ENCODE measurements around the gene SF3B3. TPM values are rescaled to one million over a fixed set of nuclear protein-coding genes. Genes with fewer than 3 reads are reported as not detected.
A peak's percentile ranks its signal among the peaks of the same experiment; 100 is the strongest.
"Not testable (repeated sequence)": the region's sequence is repeated elsewhere in the genome, so short reads cannot be mapped to it uniquely, and the experiment has no call there.

Gene SF3B3
- total RNA-seq, 1 donor from 2014 or later = 31.2 TPM

GRCh38 chr16:70512456-70512855 lies 11.2 kb upstream of the SF3B3 start:
- no peaks in the 10 kb centered on the region for H3K27me3 ChIP-seq
- TF ChIP-seq CTCF (IDR thresholded peaks at IDR 0.05) = no peak
- no peaks in the 10 kb centered on the region for H3K9me3 ChIP-seq
- no peak overlapping the region for H3K4me3 ChIP-seq
- H3K36me3 ChIP-seq = peaks cover 92 to 95% of the 10 kb centered on the region in 2 donors
- intact Hi-C loops (cut with DNase I) = no loop called here
- no peak for DNase-seq (ENCODE audit: low spot score in 2 of 2)
- H3K4me1 ChIP-seq = no peaks in the 10 kb centered on the region
- H3K27ac ChIP-seq = no peak overlapping the region

GRCh38 chr16:70520612-70521297 lies 2.9 kb upstream of the SF3B3 start:
- no peak for DNase-seq (ENCODE audit: low spot score in 2 of 2)
- intact Hi-C loops (cut with DNase I) = no loop called here
- Histone ChIP-seq H3K36me3 (peaks cover 16 to 28% of the 10 kb centered on the region in 2 donors), H3K4me3 (no peak overlapping the region), H3K4me1 (peaks cover 8 to 15% of the 10 kb centered on the region in 2 donors), H3K27ac (no peak overlapping the region), H3K9me3 (no peaks in the 10 kb centered on the region), H3K27me3 (no peaks in the 10 kb centered on the region)
- no peak for TF ChIP-seq CTCF (IDR thresholded peaks at IDR 0.05)

- intact Hi-C loops (cut with DNase I) = no loop called here
- TF ChIP-seq CTCF (IDR thresholded peaks at IDR 0.05) = no peak
Measured at GRCh38 chr16:70522216-70523075, 1.2 kb upstream of the SF3B3 start.

GRCh38 chr16:70523076-70523742 lies 407 bp upstream of the SF3B3 start, which contains the start of gene COG4:
TSS of gene COG4 (minus strand) at chr16:70523554. CDS start at chr16:70523543, 11 bp downstream.
- peak; percentile 24 to 91 for DNase-seq (ENCODE audit: low spot score in 2 of 2)
- intact Hi-C loops (cut with DNase I) = no loop called here
- Histone ChIP-seq H3K4me1 (peaks cover 8 to 25% of the 10 kb centered on the region in 2 donors), H3K36me3 (peaks cover 0 to 22% of the 10 kb centered on the region in 2 donors), H3K27me3 (no peaks in the 10 kb centered on the region), H3K9me3 (no peaks in the 10 kb centered on the region), H3K27ac (peak within 1 kb of the TSS; percentile 86 to 95), H3K4me3 (peak within 1 kb of the TSS; percentile 66 to 89)
- TF ChIP-seq CTCF (IDR thresholded peaks at IDR 0.05) = no peak

More at GRCh38 chr16:70522216-70523075, 1.2 kb upstream of the SF3B3 start:
- Histone ChIP-seq H3K36me3 (peaks cover under 1 to 23% of the 10 kb centered on the region in 2 donors), H3K27me3 (no peaks in the 10 kb centered on the region), H3K9me3 (no peaks in the 10 kb centered on the region), H3K27ac (peak overlapping the region in 1 of 2 donors; percentile 86), H3K4me1 (peaks cover 8 to 22% of the 10 kb centered on the region in 2 donors), H3K4me3 (peak overlapping the region; percentile 66 to 89)
- DNase-seq (ENCODE audit: low spot score in 2 of 2) = no peak

GRCh38 chr16:70524399-70524825 lies 796 bp downstream of the SF3B3 start:
- DNase-seq (ENCODE audit: low spot score in 2 of 2); H3K9me3 ChIP-seq; intact Hi-C loops (cut with DNase I); H3K27me3 ChIP-seq: not testable (repeated sequence)
- Histone ChIP-seq H3K27ac (peak overlapping the region; percentile 86 to 95), H3K36me3 (peaks cover 9 to 30% of the 10 kb centered on the region in 2 donors), H3K4me1 (peaks cover 8 to 28% of the 10 kb centered on the region in 2 donors), H3K4me3 (peak overlapping the region; percentile 66 to 89)

Data from ascending aorta (tissue), 2 donors.